Gastrocnemius medialis (tissue), 4 donors: ENCODE measurements around the gene USP28. TPM values are rescaled to one million over a fixed set of nuclear protein-coding genes. Genes with fewer than 3 reads are reported as not detected.

Experiments
- ATAC-seq, 2 donors: fragments of 150-250 bp; one replicate each; pipeline ENCODE4 v1.9.1; 2016
- DNase-seq, 2 donors: peaks; one replicate each; pipeline ENCODE4 v3.0.0-alpha.2; 2019
- H3K27ac ChIP-seq, 4 donors: fragments of 200-600 bp; sonication (generic); 1 replicate in 1 of 4; 2 replicates in 3 of 4; pipeline ENCODE4 v1.5.1; 2016 to 2018; ENCODE audit warnings: mild to moderate bottlenecking in 2 of 4, moderate library complexity in 1 of 4
- H3K27me3 ChIP-seq, 3 donors: fragments of 200-600 bp; sonication (generic) in 2 of 3; 1 replicate in 1 of 3; 2 replicates in 2 of 3; pipeline versions ENCODE4 v1.5.1 to v1.6.0; 2016 to 2019; ENCODE audit warnings: mild to moderate bottlenecking in 1 of 3, moderate library complexity in 1 of 3
- H3K36me3 ChIP-seq, 2 donors: fragments of 200-600 bp; sonication (generic) in 1 of 2; one replicate each; pipeline ENCODE4 v1.5.1; 2017 to 2018
- H3K4me1 ChIP-seq, 2 donors: fragments of 200-600 bp; sonication (generic) in 1 of 2; one replicate each; pipeline ENCODE4 v1.5.1; 2016 to 2017; ENCODE audit warnings: mild to moderate bottlenecking in 2 of 2
- H3K4me3 ChIP-seq, 4 donors: fragments of 200-600 bp; sonication (generic) in 3 of 4; 1 replicate in 1 of 4; 2 replicates in 3 of 4; pipeline ENCODE4 v1.5.1; 2016 to 2019; ENCODE audit warnings: mild to moderate bottlenecking in 2 of 4
- H3K9me3 ChIP-seq, 3 donors: fragments of 200-600 bp; sonication (generic) in 2 of 3; 1 replicate in 1 of 3; 2 replicates in 2 of 3; pipeline ENCODE4 v1.5.1; 2016 to 2019
- POLR2A ChIP-seq, 2 donors: fragments of 450-650 bp; IDR thresholded peaks; one replicate each; pipeline ENCODE4 v1.6.1; 2017; ENCODE audit warnings: antibody characterized with exemption in 2 of 2, mild to moderate bottlenecking in 2 of 2, moderate library complexity in 2 of 2
- in situ Hi-C, 4 donors: fragments of 200-750 bp; cut with MboI; loops; one replicate each; pipeline versions ENCODE4 v1.15.0 to v1.8.0; 2017; ENCODE audit warnings: low sequenced_read_pairs in 4 of 4
- intact Hi-C: fragments of 100-400 bp; cut with DNase I; formaldehyde crosslinking; loops from one replicate; pipeline ENCODE4 v1.15.1; 2023; ENCODE audit warnings: low total_unique reads
- total RNA-seq, 4 donors: library from RNA; depleted of rRNA; stranded (reverse); fragments of >200 nt; gene quantifications; one replicate each; pipeline versions ENCODE4 v1.1.0 to v1.2.3, GENCODE V29; 2016
- TF ChIP-seq, protein P1 (sequence below), 5 experiments: fragments of 450-650 bp in 3 of 5; fragments of 200-600 bp in 2 of 5; sonication (generic) in 2 of 5; IDR thresholded peaks in 4 of 5; conservative IDR thresholded peaks in 1 of 5; 1 replicate in 4 of 5; 2 replicates in 1 of 5; pipeline ENCODE4 v1.5.1; 2016 to 2019; ENCODE audit warnings: antibody characterized with exemption in 5 of 5, mild to moderate bottlenecking in 3 of 5, moderate library complexity in 3 of 5

The USP28 gene
- total RNA-seq, 4 donors from 2014 or later, result 56.7 to 141 (median 80.4) TPM

DNA sequence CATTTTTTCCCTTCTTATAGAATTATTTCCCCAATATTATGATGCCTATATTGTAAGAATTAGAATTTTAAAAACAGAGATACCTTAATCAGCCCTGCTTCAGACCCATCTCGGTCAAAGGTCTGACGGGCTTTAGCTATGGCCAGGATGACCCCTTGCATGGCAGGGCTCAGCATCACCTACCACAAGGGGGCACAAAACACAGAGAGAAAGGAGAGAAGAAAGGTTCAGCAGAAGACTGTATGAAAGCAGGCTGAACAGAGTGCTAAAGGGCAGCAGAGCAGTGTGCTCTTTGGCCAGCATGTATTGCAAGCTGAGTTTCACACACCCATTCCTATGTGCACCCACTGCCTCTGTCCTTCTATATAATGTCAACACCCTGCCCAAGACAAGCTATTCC lies 69.0 kb downstream of the USP28 start:
- Histone ChIP-seq H3K27me3 (no peaks in the 10 kb centered on the region), H3K36me3 (peaks cover 0 to 96% of the 10 kb centered on the region in 2 donors), H3K4me3 (no peak overlapping the region), H3K9me3 (no peaks in the 10 kb centered on the region), H3K4me1 (no peaks in the 10 kb centered on the region), H3K27ac (no peak overlapping the region)
- DNase-seq (no peak), ATAC-seq (peak in 1 of 2 donors; percentile 62)
- TF ChIP-seq POLR2A (IDR thresholded peaks at IDR 0.05), result no peak
- TF ChIP-seq, protein P1, sequence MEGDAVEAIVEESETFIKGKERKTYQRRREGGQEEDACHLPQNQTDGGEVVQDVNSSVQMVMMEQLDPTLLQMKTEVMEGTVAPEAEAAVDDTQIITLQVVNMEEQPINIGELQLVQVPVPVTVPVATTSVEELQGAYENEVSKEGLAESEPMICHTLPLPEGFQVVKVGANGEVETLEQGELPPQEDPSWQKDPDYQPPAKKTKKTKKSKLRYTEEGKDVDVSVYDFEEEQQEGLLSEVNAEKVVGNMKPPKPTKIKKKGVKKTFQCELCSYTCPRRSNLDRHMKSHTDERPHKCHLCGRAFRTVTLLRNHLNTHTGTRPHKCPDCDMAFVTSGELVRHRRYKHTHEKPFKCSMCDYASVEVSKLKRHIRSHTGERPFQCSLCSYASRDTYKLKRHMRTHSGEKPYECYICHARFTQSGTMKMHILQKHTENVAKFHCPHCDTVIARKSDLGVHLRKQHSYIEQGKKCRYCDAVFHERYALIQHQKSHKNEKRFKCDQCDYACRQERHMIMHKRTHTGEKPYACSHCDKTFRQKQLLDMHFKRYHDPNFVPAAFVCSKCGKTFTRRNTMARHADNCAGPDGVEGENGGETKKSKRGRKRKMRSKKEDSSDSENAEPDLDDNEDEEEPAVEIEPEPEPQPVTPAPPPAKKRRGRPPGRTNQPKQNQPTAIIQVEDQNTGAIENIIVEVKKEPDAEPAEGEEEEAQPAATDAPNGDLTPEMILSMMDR (IDR thresholded peaks at IDR 0.05 in 4 of 5, conservative IDR thresholded peaks at IDR 0.05 in 1 of 5), result no peak
- in situ Hi-C loops (no loop called here), intact Hi-C loops (no loop called here)

DNA sequence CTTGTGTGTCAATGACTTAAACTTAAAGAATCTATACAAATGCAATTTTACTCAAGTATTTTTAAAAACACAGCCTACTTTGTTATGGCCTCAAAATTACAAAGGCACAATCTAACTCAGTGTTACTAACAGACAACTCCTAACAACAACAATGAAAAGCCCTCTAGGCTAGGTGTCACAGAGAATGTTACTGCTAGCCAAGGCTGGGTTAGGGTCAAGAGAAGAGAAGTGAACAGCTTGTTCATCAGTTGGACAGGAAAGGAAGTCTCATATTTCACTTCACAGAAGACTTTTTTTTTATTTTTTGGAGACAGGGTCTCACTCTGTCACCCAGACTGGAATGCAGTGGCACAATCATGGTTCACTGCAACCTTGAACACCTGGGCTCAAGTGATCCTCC lies 69.7 kb downstream of the USP28 start:
- in situ Hi-C loops (no loop called here), intact Hi-C loops (no loop called here)
- Histone ChIP-seq H3K36me3 (peaks cover 0 to 96% of the 10 kb centered on the region in 2 donors), H3K4me3 (no peak overlapping the region), H3K27me3 (no peaks in the 10 kb centered on the region), H3K27ac (no peak overlapping the region), H3K4me1 (no peaks in the 10 kb centered on the region), H3K9me3 (no peaks in the 10 kb centered on the region)
- DNase-seq, result no peak
- ATAC-seq, result no peak
- no peak for TF ChIP-seq POLR2A (IDR thresholded peaks at IDR 0.05)
- TF ChIP-seq, protein P1 (IDR thresholded peaks at IDR 0.05 in 4 of 5, conservative IDR thresholded peaks at IDR 0.05 in 1 of 5), result no peak

DNA sequence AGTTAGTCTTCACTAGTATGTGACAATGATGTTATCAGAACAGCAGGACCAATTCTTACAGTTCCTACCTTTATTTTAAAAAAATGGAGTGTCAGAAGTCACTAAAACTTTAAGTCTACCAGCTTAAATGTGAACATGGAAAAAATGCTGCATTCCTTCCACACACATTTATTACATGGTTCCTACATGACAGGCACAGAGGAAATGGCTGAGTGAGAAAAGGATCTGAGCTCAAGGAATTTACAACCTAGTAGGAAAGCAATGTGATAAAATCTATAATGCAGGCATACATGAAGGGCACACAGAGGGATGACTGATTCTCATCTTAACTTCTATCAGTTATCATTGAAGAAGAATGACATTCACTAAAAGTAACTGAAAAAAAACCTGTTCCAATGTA lies 72.8 kb downstream of the USP28 start:
- no peak overlapping the region for H3K4me3 ChIP-seq
- H3K9me3 ChIP-seq, result no peaks in the 10 kb centered on the region
- H3K27me3 ChIP-seq, result no peaks in the 10 kb centered on the region
- H3K27ac ChIP-seq, result no peak overlapping the region
- no peak for DNase-seq
- H3K36me3 ChIP-seq, result peaks cover 0 to 94% of the 10 kb centered on the region in 2 donors
- H3K4me1 ChIP-seq, result no peaks in the 10 kb centered on the region
- ATAC-seq, result no peak
- intact Hi-C loops (no loop called here), in situ Hi-C loops (no loop called here)
- TF ChIP-seq, protein P1 (IDR thresholded peaks at IDR 0.05 in 4 of 5, conservative IDR thresholded peaks at IDR 0.05 in 1 of 5), result no peak
- no peak for TF ChIP-seq POLR2A (IDR thresholded peaks at IDR 0.05)

DNA sequence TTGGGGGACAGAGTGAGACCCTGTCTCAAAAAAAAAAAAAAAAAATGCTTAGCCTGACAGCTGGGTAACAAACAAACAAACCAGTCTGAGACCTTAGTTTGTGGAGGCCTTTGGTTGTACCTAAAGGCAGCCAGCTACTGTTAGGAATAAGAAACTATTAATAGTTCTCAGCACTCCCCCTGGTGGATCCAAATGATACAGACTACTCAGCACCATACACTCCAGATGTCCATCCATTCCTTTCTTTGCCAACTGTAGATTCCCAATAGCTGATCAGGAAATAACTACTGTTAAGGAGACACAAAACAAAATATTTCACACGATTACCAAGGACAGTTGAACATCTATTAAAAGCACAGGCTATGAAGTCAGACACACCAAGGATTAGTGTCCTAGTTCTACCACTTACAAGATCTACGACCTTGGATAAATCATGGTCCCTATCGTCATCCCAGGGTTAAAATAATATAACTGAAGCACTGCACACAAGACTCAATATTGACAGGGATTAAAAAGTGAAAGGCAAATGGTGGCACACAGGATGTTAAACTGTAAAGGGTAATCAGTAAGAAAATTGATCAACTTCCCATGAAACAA lies 78.6 kb downstream of the USP28 start:
- ATAC-seq (peak; percentile 96 to 99), DNase-seq (no peak)
- H3K9me3 ChIP-seq, result no peaks in the 10 kb centered on the region
- no peak overlapping the region for H3K4me3 ChIP-seq
- H3K4me1 ChIP-seq, result peaks cover 0 to 5% of the 10 kb centered on the region in 2 donors
- H3K27ac ChIP-seq, result peak overlapping the region in 2 of 4 donors; percentile 21 to 48
- in situ Hi-C loops, result loop anchor here in 1 of 4 donors (10.0 kb wide), 1 partner anchor 482 kb away; the partner anchor contains the start of gene TTC12
- no peak for TF ChIP-seq POLR2A (IDR thresholded peaks at IDR 0.05)
- TF ChIP-seq, protein P1 (IDR thresholded peaks at IDR 0.05 in 4 of 5, conservative IDR thresholded peaks at IDR 0.05 in 1 of 5), result peak; percentile 57 to 75 (median 65)
- no peaks in the 10 kb centered on the region for H3K27me3 ChIP-seq
- H3K36me3 ChIP-seq, result peaks cover 0 to 43% of the 10 kb centered on the region in 2 donors
- intact Hi-C loops, result loop anchor here (1.0 to 5.0 kb wide), 3 partner anchors 18 to 491 kb away; partner anchors contain the start of gene CLDN25
